Erythroblast (primary cell): ENCODE data around the gene HEG1.
"Not testable (repeated sequence)": the region's sequence is repeated elsewhere in the genome, so short reads cannot be mapped to it uniquely, and the experiment has no call there.

Experiments
- DNase-seq, 2 experiments: peaks; one replicate each; lab custom pipeline; 2025; lab: John Stamatoyannopoulos, UW
- GATA1 ChIP-seq: IDR thresholded peaks from 2 replicates; pipeline ENCODE4 v1.6.1; 2011; ENCODE audit warnings: low read depth, mild to moderate bottlenecking, control low read depth, low read length, moderate library complexity
- POLR2A ChIP-seq: IDR thresholded peaks from 2 replicates; pipeline ENCODE4 v1.6.1; 2011; ENCODE audit warnings: mild to moderate bottlenecking, low read length

HEG1 gene, protein sequence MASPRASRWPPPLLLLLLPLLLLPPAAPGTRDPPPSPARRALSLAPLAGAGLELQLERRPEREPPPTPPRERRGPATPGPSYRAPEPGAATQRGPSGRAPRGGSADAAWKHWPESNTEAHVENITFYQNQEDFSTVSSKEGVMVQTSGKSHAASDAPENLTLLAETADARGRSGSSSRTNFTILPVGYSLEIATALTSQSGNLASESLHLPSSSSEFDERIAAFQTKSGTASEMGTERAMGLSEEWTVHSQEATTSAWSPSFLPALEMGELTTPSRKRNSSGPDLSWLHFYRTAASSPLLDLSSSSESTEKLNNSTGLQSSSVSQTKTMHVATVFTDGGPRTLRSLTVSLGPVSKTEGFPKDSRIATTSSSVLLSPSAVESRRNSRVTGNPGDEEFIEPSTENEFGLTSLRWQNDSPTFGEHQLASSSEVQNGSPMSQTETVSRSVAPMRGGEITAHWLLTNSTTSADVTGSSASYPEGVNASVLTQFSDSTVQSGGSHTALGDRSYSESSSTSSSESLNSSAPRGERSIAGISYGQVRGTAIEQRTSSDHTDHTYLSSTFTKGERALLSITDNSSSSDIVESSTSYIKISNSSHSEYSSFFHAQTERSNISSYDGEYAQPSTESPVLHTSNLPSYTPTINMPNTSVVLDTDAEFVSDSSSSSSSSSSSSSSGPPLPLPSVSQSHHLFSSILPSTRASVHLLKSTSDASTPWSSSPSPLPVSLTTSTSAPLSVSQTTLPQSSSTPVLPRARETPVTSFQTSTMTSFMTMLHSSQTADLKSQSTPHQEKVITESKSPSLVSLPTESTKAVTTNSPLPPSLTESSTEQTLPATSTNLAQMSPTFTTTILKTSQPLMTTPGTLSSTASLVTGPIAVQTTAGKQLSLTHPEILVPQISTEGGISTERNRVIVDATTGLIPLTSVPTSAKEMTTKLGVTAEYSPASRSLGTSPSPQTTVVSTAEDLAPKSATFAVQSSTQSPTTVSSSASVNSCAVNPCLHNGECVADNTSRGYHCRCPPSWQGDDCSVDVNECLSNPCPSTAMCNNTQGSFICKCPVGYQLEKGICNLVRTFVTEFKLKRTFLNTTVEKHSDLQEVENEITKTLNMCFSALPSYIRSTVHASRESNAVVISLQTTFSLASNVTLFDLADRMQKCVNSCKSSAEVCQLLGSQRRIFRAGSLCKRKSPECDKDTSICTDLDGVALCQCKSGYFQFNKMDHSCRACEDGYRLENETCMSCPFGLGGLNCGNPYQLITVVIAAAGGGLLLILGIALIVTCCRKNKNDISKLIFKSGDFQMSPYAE (N-terminal part only)

DNA sequence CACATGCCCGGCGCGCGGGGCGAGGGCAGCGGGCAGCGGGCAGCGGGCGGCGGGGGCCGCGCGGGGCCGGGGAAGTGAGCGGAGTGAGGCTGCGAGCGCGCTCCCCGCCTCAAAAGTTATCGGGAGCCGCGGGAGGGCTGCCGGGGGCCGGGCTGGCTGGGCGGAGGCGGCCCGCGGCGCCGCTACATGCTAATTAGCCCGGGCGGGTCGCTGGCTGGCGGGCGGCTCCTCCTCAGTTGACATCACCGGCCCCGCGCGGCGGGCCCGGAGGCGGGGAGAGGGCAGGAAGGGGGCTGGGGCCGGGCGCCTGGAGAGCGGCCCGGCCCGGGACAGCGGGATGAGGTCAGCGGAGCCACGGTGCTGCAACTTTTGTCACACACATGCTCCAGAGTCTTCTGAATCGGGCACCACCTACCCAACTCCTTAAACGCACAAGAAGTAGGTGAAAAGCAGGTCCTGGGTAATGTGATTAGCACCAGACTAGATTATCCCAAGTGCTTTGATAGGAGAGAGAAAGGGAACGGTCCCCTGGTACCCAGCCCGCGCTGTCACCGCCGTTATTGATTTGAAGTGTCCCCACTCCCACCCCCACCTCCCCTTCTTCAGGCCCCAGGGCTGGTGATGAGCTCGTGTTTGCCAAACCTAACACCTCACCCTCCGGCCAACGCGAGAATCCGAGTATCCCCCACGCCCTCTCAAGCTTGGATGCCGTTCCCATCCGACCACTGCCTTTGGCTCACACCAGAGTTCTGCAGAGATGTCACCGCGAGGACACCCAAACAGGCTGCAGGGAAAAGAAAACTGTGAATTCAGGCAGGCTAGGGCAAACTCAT, at the start of gene HEG1:
Gene HEG1 (minus strand): TSS at position 85 of the 833 bp plus-strand sequence. CDS start 107 bp downstream, outside the sequence.
- peak; percentile 63 to 83 for DNase-seq
- no peak for TF ChIP-seq GATA1
- TF ChIP-seq POLR2A, result no peak

DNA sequence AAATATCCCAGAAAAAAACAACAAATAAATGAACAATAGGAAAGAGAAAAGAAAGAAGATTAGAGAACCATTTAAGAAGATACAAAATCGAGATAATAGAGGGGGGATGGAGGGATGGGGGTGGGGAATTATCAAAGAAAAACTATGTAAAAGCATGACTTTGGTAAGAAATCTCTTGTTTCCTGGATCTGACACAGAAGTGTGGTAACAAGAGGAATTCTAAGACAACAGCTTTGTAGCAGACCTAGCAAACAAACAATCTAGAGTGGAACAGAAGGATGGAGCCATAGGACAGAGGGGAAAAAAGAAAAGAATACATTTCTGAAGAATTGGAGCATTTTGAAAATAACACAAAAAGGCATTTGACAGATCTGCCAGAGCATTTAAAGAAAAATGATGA, 49.3 kb upstream of the HEG1 start:
- no peak for DNase-seq
- TF ChIP-seq POLR2A, result no peak

DNA sequence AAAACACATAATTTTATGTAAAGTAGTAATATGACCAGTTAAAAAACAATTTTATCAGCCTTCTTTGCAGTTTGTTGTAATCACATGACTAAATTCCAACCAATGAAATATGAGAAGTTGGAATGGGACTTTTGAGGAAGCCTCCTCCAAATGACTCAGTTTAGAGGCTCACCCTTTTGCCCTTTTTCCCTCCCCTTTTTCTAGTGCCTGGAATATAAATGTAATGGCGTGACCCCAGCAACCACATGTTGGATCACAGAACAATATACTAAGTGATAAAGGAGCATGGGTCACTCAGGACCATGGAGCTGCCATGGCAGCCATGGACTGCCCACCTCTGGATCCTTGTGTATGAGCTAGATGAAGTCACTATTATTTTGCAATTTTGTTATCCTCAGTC, 48.8 kb upstream of the HEG1 start:
- no peak for DNase-seq
- TF ChIP-seq GATA1 (no peak), POLR2A (no peak)

DNA sequence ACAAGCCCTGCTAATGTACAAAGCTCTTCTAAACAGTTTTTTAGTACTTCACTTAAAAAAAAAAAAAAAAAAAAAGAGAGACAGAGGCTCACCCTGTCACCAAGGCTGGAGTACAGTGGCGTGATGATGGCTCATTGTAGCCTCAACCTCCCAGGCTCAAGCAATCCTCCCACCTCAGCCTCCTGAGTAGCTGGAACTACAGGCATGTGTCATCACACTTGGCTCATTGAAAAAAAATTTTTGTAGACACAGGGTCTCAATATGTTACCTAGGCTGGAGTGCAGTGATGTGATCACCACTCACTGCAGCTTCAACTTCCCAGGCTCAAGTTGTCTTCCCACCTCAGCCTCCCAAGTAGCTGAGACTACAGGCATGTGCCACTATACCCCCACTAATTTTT, 47.6 kb upstream of the HEG1 start:
- no peak for DNase-seq
- TF ChIP-seq GATA1 (no peak), POLR2A (no peak)

DNA sequence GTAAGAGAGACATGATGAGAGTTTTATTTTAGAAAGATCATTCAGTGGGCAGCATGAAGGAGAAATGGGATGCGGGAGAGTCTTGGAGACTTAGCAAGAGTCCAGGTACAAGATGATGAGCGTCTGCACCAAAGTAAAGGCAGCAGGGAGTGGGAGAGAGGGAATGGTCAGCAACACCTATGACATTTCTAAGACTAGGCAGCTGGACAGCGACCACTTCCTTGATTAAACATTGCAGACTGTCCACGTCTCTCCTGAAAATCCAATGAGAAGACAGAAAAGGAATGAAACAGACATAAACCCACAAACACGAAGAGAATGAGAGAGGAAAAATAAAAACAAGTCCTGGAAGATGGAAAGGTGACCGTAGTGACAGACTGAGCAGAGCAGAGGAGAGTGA, 46.7 kb upstream of the HEG1 start:
- no peak for TF ChIP-seq GATA1
- TF ChIP-seq POLR2A, result no peak
- no peak for DNase-seq

DNA sequence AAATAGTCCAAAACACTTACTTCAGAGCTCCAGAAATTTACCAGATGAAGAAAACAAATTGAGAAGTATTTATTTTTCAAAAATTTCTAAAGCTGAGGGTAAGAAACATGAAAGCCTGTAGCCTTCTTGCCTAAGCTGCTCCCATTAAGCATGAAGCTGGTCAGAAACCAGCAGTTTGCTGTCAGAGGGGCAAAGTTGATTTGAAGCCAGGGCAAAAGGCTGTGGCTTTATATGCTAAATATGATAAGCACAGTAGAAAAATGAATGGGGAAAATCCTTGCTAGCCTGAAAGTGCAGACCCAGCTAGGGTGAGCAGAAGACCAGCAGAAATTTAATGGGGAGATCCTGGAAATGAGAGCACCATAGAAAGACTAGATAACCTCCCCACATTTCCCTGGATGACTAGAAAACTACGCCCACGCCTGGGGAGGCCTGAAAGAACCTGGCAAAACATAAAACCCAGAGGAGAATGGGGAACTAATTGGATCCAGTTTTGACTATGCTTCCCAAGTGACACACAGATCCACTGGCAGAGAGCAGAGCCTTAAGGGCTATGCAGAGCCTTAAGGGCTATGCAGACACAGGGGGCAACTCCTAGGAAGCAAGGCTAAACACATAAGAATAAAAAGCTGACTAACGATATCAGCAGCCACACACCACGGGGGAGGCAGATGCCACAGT, 43.0 kb upstream of the HEG1 start:
- no peak for DNase-seq

DNA sequence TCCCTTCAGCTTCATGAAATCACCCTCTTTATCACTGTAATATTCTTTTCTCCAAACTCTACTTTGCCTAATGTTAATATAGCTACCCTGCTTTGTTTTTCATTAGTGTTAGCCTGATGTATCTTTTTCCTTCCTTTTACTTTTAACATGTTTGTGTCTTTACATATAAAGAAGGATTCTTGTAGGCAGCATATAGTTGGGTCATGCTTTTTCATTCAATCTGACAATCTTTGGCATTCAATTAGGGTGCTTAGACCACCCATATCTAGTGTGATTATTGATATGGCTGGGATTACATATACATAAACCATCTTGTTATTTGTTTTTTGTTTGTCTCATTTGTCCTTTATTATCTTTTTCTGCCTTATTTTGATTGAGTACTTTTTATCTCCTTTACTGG, 34.9 kb upstream of the HEG1 start:
- DNase-seq, result no peak
- TF ChIP-seq POLR2A (no peak), GATA1 (no peak)

More for the DNA sequence above, 43.0 kb upstream of the HEG1 start:
- TF ChIP-seq POLR2A (no peak), GATA1 (no peak)

DNA sequence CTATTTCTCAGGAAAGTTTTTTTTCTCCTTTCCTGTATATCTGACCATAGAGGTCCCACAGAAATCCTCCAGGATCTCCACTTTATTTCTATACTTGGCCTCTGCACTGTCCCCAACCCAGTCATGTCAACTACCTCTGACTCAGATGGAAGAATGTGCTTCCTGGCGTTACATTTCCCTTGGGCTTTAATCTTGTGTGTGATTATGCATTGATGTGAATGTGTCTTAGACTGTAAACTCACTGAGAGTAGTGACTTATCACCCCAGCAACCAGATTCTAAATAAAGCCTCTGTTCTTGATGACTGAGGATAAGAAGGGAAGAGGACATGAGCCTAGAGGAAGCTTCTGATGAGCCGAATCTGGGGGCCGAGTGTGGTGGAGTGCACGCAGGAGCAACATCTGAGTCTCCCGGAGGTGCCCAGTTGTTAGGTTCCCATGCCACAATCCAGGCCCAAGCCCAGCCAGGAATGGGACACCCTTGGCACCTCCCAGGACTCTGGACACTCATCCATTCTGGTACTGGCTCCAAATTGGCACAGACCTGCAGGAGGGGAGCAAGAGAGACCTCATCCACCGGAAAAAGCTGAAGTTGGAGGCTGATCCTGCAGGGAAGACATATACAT, 32.1 kb upstream of the HEG1 start:
- DNase-seq, result no peak
- TF ChIP-seq POLR2A (no peak), GATA1 (no peak)

DNA sequence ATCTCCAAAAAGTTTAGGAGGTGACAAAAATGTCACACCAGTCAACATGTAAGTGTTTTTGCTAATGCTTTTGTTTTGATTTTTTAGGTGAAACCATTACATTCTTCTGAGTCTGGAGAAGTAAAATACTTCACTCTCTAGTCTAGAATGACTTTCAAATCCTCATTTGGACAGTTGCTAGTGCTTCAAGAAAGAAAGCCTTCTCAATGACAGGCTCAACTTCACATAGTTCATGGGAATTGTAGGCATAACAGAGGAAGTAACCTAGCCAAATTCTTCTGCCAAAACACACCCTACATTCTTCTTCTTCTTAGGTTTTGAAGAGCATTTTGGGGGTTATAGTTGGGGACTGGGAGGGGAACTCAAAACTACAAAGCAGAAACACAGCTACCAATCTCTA, 29.4 kb upstream of the HEG1 start:
- no peak for TF ChIP-seq GATA1
- TF ChIP-seq POLR2A, result no peak
- DNase-seq, result no peak

DNA sequence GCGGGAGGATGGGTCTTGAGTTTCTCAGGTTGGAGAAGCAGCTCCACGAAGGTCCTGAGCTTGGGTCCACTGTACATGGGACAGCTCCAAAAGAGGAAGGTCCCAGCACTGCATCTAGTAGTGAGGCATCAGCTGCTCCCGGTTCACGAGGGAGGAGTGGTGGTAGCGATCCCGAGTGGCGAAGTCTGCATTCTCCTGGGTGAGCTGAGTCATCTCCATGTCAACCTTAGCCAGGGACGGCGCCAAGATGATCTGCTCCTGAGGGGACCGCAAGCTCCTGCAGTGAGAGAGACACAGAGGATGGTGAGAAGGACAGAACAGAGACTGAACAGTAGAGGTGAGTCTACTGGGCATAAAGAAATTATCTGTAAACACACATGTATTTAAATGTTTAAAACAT, 28.0 kb upstream of the HEG1 start:
- no peak for TF ChIP-seq GATA1
- TF ChIP-seq POLR2A, result no peak
- DNase-seq, result no peak

DNA sequence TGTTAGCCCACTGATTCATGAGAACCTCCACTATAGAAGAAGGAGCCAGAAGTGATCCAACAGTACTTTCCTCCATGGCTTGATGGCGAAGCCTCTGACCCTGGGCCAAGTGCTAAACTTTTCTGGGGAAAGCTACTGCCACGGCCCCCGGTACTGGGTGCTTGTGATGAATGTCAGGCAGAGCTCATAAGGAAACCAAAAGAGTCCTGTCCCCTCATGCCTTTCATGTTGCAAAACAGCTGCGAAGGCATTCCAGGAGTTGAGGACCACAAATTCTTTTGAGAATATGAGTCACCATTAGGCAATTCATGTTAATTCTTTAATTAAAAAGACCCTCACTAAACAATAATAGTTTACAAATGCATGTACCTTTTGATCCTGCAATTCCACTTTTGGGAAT, 26.5 kb upstream of the HEG1 start:
- DNase-seq, result not testable (repeated sequence)

DNA sequence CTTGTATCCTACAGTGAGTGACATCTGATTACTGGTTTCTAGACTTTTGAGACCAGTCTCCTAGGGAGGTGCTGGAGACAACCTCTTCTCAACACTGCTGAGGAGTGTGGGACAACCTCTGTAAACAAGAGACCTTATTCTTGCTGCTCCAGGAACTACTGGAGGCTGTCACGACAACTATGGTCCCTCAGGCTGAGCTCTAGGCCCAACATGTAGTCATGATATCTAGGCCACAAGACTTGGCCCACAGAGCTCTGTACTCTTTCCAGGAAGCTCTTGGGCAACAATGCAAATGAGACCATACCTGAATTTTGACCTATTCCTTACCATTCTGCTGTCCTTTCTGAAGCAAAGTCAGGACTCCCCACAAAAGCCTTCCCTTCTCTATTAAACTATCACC, 24.3 kb upstream of the HEG1 start:
- DNase-seq, result no peak
- TF ChIP-seq POLR2A, result no peak
- TF ChIP-seq GATA1, result no peak
